OCI-M2 (cell line): ENCODE measurements around the gene HMCN2.

Source experiments
- DNase-seq: peaks from one replicate; lab custom pipeline; 2025; ENCODE audit not compliant: unreplicated experiment; lab: John Stamatoyannopoulos, UW

Gene HMCN2

GRCh38 chr9:130406278-130406895 lies 140.8 kb downstream of the HMCN2 start:
- no peak for DNase-seq

- no peak for DNase-seq
These were observed 142.5 kb downstream of the HMCN2 start for GRCh38 chr9:130407916-130408663.

DNA sequence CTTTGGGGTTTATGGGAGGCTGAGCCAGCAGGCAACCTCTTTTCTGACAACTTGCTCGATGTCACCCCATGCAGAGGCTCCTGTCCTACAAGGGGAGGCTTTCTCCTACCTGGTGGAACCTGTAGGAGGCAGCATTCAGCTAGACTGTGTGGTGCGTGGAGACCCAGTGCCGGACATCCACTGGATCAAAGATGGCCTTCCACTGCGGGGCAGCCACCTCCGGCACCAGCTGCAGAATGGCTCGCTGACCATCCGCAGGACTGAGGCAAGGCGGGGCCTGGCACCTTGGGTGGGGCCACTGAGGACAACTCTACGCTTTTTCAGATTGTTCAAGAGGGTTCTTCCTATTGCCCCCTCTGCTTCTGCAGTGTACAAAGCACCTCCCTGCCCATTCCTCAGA lies 143.1 kb downstream of the HMCN2 start:
- no peak for DNase-seq

DNA sequence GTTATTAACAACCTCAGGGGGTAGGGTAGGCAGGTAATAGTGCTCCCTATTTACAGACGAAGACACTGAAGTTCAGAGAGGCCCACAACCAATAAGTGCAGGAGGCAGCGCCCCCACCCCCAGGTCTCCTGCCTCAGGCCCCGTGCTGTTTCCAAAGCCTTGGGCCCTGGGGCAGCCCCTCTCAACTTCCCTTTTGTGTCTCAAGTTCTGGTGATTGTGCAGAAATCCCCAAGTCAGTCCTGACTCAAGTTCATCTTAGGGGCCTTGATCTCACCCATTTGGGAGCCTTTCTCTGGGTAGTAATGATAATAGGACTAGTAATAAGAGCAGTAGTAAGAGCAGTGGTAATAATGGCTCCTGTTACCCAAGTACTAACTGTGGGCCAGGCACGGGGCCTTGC lies 143.7 kb downstream of the HMCN2 start:
- DNase-seq: no peak

- no peak for DNase-seq
These were observed 144.9 kb downstream of the HMCN2 start for GRCh38 chr9:130410443-130410842.

DNA sequence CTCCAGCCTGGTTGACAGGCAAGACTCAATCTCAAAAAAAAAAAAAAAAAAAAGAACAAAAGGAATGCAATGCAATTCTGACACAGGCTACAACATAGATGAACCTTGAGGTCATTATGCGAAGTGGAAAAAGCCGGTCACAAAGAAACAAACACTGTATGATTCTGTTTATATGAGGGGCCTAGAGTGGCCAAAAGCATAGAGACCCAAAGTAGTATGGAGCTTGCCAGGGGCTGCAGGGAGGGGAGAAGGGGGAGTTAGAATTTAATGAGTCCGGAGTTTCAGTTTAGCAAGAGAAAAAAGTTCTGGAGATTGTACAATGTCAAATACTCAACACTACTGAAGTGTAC lies 146.0 kb downstream of the HMCN2 start:
- no peak for DNase-seq

GRCh38 chr9:130414081-130414731 lies 148.6 kb downstream of the HMCN2 start:
- DNase-seq: no peak

DNA sequence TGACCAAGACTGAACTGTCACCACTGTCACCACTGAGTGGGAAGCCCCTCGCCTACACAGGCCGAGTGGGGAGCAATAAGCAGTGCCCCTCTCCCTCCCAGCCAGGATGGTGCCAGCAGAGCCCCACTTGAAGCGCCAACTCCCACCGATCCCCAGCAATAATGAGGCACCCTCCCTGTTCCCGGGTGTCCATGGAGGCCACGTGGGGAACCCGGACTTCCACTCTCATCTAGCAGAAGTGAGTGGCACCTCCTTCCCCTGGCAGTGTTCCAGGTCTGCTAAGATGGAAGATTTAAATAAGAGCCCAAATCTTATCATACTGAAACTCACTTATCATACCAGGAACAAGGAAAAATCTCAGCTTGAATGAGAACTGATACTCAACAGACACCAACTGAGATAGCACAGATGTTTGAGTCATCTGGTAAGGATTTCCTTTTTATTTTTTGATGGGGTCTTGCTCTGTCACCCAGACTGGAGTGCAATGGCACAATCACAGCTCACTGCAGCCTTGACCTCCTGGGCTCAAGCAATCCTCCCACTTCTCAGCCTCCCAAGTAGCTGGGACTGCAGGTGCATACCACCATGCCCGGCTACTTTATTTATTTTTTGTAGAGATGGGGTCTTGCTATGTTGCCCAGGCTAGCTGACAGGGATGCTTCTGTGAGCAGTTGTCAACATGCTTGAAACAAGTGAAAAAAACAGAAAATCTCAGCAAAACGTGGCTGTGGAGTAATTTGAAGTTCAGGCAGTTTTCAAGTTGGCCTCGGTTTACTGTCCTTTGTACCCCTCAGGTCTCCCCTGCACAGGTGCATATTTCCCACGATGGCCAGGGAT lies 149.6 kb downstream of the HMCN2 start:
- no peak for DNase-seq

- no peak for DNase-seq
These were observed 152.0 kb downstream of the HMCN2 start for GRCh38 chr9:130417602-130418001.

DNA sequence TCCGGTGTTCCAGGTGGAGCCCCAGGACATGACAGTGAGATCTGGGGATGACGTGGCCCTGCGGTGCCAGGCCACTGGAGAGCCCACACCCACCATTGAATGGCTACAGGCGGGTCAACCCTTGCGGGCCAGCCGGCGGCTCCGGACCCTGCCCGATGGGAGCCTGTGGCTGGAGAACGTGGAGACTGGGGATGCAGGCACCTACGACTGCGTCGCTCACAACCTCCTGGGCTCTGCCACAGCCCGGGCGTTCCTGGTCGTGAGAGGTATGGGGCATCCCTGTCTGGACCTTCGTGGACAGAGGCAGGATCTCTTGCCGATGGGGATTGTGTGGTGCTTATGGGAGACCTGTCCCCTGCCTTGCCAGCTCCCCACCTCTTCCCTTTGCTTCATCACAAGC lies 153.2 kb downstream of the HMCN2 start:
- DNase-seq: no peak

GRCh38 chr9:130419521-130420035 lies 154.0 kb downstream of the HMCN2 start:
- no peak for DNase-seq

GRCh38 chr9:130421154-130421801 lies 155.7 kb downstream of the HMCN2 start:
- DNase-seq: no peak

- no peak for DNase-seq
These were observed 156.3 kb downstream of the HMCN2 start for GRCh38 chr9:130421802-130422276.

- DNase-seq: no peak
These were observed 157.0 kb downstream of the HMCN2 start for GRCh38 chr9:130422546-130422945.

GRCh38 chr9:130423272-130423671 lies 157.7 kb downstream of the HMCN2 start:
- no peak for DNase-seq

- DNase-seq: no peak
These were observed 159.3 kb downstream of the HMCN2 start for GRCh38 chr9:130424595-130425454.

GRCh38 chr9:130425741-130426466 lies 160.3 kb downstream of the HMCN2 start:
- DNase-seq: no peak

DNA sequence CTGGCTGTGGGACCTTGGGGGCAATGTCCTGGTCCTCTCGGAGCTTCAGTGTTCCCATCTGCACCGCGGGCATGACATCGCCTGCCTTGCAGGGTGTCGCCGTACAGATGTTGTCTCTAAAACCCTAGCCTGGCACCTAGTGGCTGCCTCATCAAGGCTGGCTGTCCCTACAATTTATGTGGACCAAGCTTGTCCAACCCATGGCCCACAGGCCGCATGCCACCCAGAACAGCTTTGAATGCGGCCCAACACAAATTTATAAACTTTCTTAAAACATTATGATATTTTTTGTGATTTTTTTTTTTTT lies 160.9 kb downstream of the HMCN2 start:
- DNase-seq: no peak

DNA sequence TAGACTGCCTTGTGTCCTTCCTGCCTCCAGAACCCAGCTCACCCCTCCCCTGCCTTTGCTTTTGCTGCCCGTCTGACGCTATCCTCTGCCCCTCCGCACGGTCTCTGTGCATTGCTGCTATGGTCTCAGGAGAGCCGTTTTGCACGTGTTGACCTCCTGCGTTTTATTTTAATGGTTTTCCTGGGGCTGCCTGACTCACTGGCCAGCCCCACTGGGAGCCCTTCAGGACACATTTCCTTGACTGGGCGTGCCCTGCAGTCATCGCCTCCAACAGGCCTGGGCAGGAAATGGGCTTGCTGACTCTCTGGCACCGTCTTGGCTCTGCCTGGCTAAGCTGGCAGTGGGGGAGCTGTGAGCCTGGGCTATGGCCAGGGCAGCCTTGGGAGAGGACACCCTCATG lies 161.3 kb downstream of the HMCN2 start:
- no peak for DNase-seq
